CD4-positive, CD25-positive, alpha-beta regulatory T cell (primary cell): ENCODE measurements around the gene IGFALS. TPM values are rescaled to one million over a fixed set of nuclear protein-coding genes. Genes with fewer than 3 reads are reported as not detected.
A peak's percentile ranks its signal among the peaks of the same experiment; 100 is the strongest.

Experiments used
- ATAC-seq, 2 donors: fragments of 150-1000 bp; cut with Tn5 transposase; one replicate each; pipeline ENCODE4 v1.10.0; 2021; ENCODE audit warnings: low read depth in 2 of 2, moderate number of reproducible peaks in 2 of 2, moderate library complexity in 1 of 2
- DNase-seq, 3 donors: peaks; one replicate each; pipeline versions ENCODE4 v3.0.0 to v3.0.0-alpha.2; 2012 to 2022; ENCODE audit warnings: mixed read lengths in 1 of 3
- H3K27ac ChIP-seq: one replicate; pipeline ENCODE4 v1.7.0; 2013; ENCODE audit warnings: mild to moderate bottlenecking, low read length; ENCODE audit not compliant: insufficient read depth, poor library complexity, severe bottlenecking
- H3K27me3 ChIP-seq: one replicate; pipeline ENCODE4 v1.7.0; 2013; ENCODE audit warnings: low read length; ENCODE audit not compliant: control insufficient read depth, insufficient read depth
- H3K36me3 ChIP-seq: one replicate; pipeline ENCODE4 v1.7.0; 2013; ENCODE audit warnings: mild to moderate bottlenecking, low read length, moderate library complexity; ENCODE audit not compliant: control insufficient read depth, insufficient read depth
- H3K4me1 ChIP-seq: 2 replicates; pipeline ENCODE4 v1.7.0; 2013; ENCODE audit warnings: mild to moderate bottlenecking, low read length; ENCODE audit not compliant: insufficient read depth, control insufficient read depth, poor library complexity, severe bottlenecking
- H3K4me3 ChIP-seq: one replicate; pipeline ENCODE4 v1.7.0; 2013; ENCODE audit warnings: low read depth, mild to moderate bottlenecking, low read length, moderate library complexity
- H3K9me3 ChIP-seq, 2 experiments: 1 replicate in 1 of 2; 2 replicates in 1 of 2; pipeline ENCODE4 v1.7.0; 2013; ENCODE audit warnings: low read length in 2 of 2, mild to moderate bottlenecking in 1 of 2, moderate library complexity in 1 of 2; ENCODE audit not compliant: control insufficient read depth in 2 of 2
- H3K27ac Mint-ChIP-seq, 3 donors: one replicate each; pipeline ENCODE4 v1.8.0; 2020 to 2022; ENCODE audit warnings: mild to moderate bottlenecking in 3 of 3, mixed read lengths in 3 of 3, moderate library complexity in 2 of 3
- H3K27me3 Mint-ChIP-seq: one replicate; pipeline ENCODE4 v1.8.0; 2022; ENCODE audit warnings: mild to moderate bottlenecking, mixed read lengths
- H3K36me3 Mint-ChIP-seq: one replicate; pipeline ENCODE4 v1.8.0; 2020; ENCODE audit warnings: mixed read lengths
- H3K4me1 Mint-ChIP-seq, 4 donors: one replicate each; pipeline ENCODE4 v1.8.0; 2020 to 2022; ENCODE audit warnings: mixed read lengths in 4 of 4, mild to moderate bottlenecking in 1 of 4
- H3K4me3 Mint-ChIP-seq, 4 donors: one replicate each; pipeline ENCODE4 v1.8.0; 2020 to 2022; ENCODE audit warnings: mild to moderate bottlenecking in 4 of 4, mixed read lengths in 4 of 4, moderate library complexity in 3 of 4
- H3K9me3 Mint-ChIP-seq, 7 donors: one replicate each; pipeline ENCODE4 v1.8.0; 2020 to 2022; ENCODE audit warnings: mixed read lengths in 7 of 7, mild to moderate bottlenecking in 3 of 7, moderate library complexity in 2 of 7
- polyA plus RNA-seq, 4 donors: library from polyadenylated mRNA; unstranded; fragments of 300-500 nt; fragmentation: Illumina TruSeq; gene quantifications; one replicate each; pipeline ENCODE4 v1.2.3, GENCODE V29; 2021
- total RNA-seq: library from RNA; stranded (reverse); gene quantifications from one replicate; pipeline ENCODE4 v1.2.3, GENCODE V29; 2022

IGFALS gene
- total and polyA plus RNA-seq, 5 donors from 2014 or later = 0.24 to 0.84 TPM; not detected in 3

GRCh38 chr16:1820096-1820945 is 26.8 kb upstream of the IGFALS start:
- Histone ChIP-seq H3K27me3 (no peaks in the 10 kb centered on the region), H3K36me3 (peaks cover 31% of the 10 kb centered on the region), H3K27ac (no peak overlapping the region), H3K9me3 (no peaks in the 10 kb centered on the region), H3K4me3 (no peak overlapping the region), H3K4me1 (peaks cover 18% of the 10 kb centered on the region)
- Mint-ChIP-seq H3K36me3 (peaks cover 4% of the 10 kb centered on the region), H3K27me3 (no peaks in the 10 kb centered on the region), H3K4me3 (no peak overlapping the region), H3K4me1 (peaks cover 0 to 16% (median 13%) of the 10 kb centered on the region in 4 donors), H3K9me3 (no peaks in the 10 kb centered on the region), H3K27ac (no peak overlapping the region)
- ATAC-seq (no peak), DNase-seq (no peak)

DNA sequence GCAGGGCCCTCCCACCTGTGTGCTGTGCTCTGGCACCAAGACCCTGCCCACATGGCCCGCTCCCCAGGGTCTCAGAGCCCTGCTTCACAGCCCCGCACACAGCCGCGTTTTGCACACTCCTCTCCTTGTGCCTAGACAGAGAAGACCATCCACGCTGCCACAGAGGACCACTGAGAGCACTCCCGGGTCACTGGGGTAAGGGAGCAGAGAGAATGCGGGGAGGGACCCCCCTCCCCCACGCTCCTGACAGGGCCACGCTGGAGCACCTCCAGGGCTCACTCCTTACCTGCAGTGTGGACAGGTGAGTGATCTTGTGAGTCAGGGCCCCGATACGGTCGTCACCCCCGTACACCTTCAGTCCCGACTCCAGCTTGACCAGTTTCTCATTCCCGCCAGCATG is 26.1 kb upstream of the IGFALS start:
- peaks cover 37% of the 10 kb centered on the region for H3K36me3 ChIP-seq
- H3K27ac Mint-ChIP-seq = no peak overlapping the region

GRCh38 chr16:1818873-1819525 is 25.5 kb upstream of the IGFALS start:
- Histone ChIP-seq H3K27ac (no peak overlapping the region), H3K4me1 (peaks cover 7% of the 10 kb centered on the region), H3K27me3 (no peaks in the 10 kb centered on the region), H3K36me3 (peaks cover 37% of the 10 kb centered on the region), H3K9me3 (no peaks in the 10 kb centered on the region), H3K4me3 (no peak overlapping the region)
- Mint-ChIP-seq H3K36me3 (peaks cover 9% of the 10 kb centered on the region), H3K9me3 (no peaks in the 10 kb centered on the region), H3K27ac (no peak overlapping the region), H3K4me3 (no peak overlapping the region), H3K27me3 (no peaks in the 10 kb centered on the region), H3K4me1 (peaks cover 0 to 7% (median 4%) of the 10 kb centered on the region in 4 donors)
- DNase-seq (no peak), ATAC-seq (no peak)

More for the DNA sequence above, 26.1 kb upstream of the IGFALS start:
- no peak overlapping the region for H3K4me3 ChIP-seq
- H3K36me3 Mint-ChIP-seq = peaks cover 9% of the 10 kb centered on the region
- no peak overlapping the region for H3K27ac ChIP-seq
- H3K9me3 ChIP-seq = no peaks in the 10 kb centered on the region
- DNase-seq (no peak), ATAC-seq (no peak)
- H3K4me1 Mint-ChIP-seq = peaks cover 0 to 10% (median 10%) of the 10 kb centered on the region in 4 donors
- no peaks in the 10 kb centered on the region for H3K9me3 Mint-ChIP-seq
- H3K27me3 ChIP-seq = no peaks in the 10 kb centered on the region
- no peaks in the 10 kb centered on the region for H3K27me3 Mint-ChIP-seq
- H3K4me1 ChIP-seq = peaks cover 11% of the 10 kb centered on the region
- no peak overlapping the region for H3K4me3 Mint-ChIP-seq

- H3K27ac ChIP-seq = no peak overlapping the region
- ATAC-seq (no peak), DNase-seq (no peak)
- no peaks in the 10 kb centered on the region for H3K27me3 ChIP-seq
- H3K4me3 ChIP-seq = no peak overlapping the region
- no peaks in the 10 kb centered on the region for H3K9me3 ChIP-seq
- peaks cover 0 to 6% (median 2%) of the 10 kb centered on the region in 4 donors for H3K4me1 Mint-ChIP-seq
- peaks cover 44% of the 10 kb centered on the region for H3K36me3 ChIP-seq
- no peaks in the 10 kb centered on the region for H3K9me3 Mint-ChIP-seq
- H3K27me3 Mint-ChIP-seq = no peaks in the 10 kb centered on the region
- peaks cover 15% of the 10 kb centered on the region for H3K36me3 Mint-ChIP-seq
- H3K27ac Mint-ChIP-seq = no peak overlapping the region
- peaks cover 3% of the 10 kb centered on the region for H3K4me1 ChIP-seq
- H3K4me3 Mint-ChIP-seq = no peak overlapping the region
Observed at GRCh38 chr16:1818204-1818872, 24.8 kb upstream of the IGFALS start.

GRCh38 chr16:1817716-1818115 is 24.2 kb upstream of the IGFALS start:
- H3K27ac ChIP-seq = no peak overlapping the region
- H3K27me3 ChIP-seq = no peaks in the 10 kb centered on the region
- no peak overlapping the region for H3K4me3 Mint-ChIP-seq
- H3K27me3 Mint-ChIP-seq = no peaks in the 10 kb centered on the region
- peaks cover 46% of the 10 kb centered on the region for H3K36me3 ChIP-seq
- peaks cover 19% of the 10 kb centered on the region for H3K36me3 Mint-ChIP-seq
- no peak overlapping the region for H3K4me3 ChIP-seq
- H3K9me3 Mint-ChIP-seq = no peaks in the 10 kb centered on the region
- peaks cover 3% of the 10 kb centered on the region for H3K4me1 ChIP-seq
- peaks cover 0 to 9% (median 7%) of the 10 kb centered on the region in 4 donors for H3K4me1 Mint-ChIP-seq
- no peak overlapping the region for H3K27ac Mint-ChIP-seq
- no peaks in the 10 kb centered on the region for H3K9me3 ChIP-seq
- no peak for DNase-seq
- ATAC-seq = no peak

- Mint-ChIP-seq H3K27ac (no peak overlapping the region), H3K36me3 (peaks cover 19% of the 10 kb centered on the region), H3K27me3 (no peaks in the 10 kb centered on the region), H3K4me1 (peaks cover 0 to 9% (median 7%) of the 10 kb centered on the region in 4 donors), H3K9me3 (no peaks in the 10 kb centered on the region), H3K4me3 (no peak overlapping the region)
- ATAC-seq (no peak), DNase-seq (no peak)
- H3K27me3 ChIP-seq = no peaks in the 10 kb centered on the region
- H3K36me3 ChIP-seq = peaks cover 41% of the 10 kb centered on the region
- no peaks in the 10 kb centered on the region for H3K4me1 ChIP-seq
- no peak overlapping the region for H3K27ac ChIP-seq
- H3K9me3 ChIP-seq = no peaks in the 10 kb centered on the region
- H3K4me3 ChIP-seq = no peak overlapping the region
Observed at GRCh38 chr16:1817276-1817589, 23.7 kb upstream of the IGFALS start.

GRCh38 chr16:1816396-1817275 is 23.1 kb upstream of the IGFALS start:
- DNase-seq = no peak
- no peaks in the 10 kb centered on the region for H3K27me3 ChIP-seq
- no peaks in the 10 kb centered on the region for H3K27me3 Mint-ChIP-seq

More at GRCh38 chr16:1816396-1817275, 23.1 kb upstream of the IGFALS start:
- H3K27ac Mint-ChIP-seq = no peak overlapping the region
- H3K9me3 Mint-ChIP-seq = no peaks in the 10 kb centered on the region
- no peaks in the 10 kb centered on the region for H3K9me3 ChIP-seq
- no peak overlapping the region for H3K27ac ChIP-seq
- H3K4me3 Mint-ChIP-seq = no peak overlapping the region
- no peak overlapping the region for H3K4me3 ChIP-seq
- peaks cover 37% of the 10 kb centered on the region for H3K36me3 ChIP-seq
- peaks cover 19% of the 10 kb centered on the region for H3K36me3 Mint-ChIP-seq
- peaks cover 0 to 9% (median 7%) of the 10 kb centered on the region in 4 donors for H3K4me1 Mint-ChIP-seq
- H3K4me1 ChIP-seq = no peaks in the 10 kb centered on the region
- peak in 1 of 2 donors; percentile 6 for ATAC-seq
